Hindlimb muscle (tissue), 1 donor: Measurements from ENCODE around the gene CFAP299. TPM values are rescaled to one million over a fixed set of nuclear protein-coding genes. Genes with fewer than 3 reads are reported as not detected.
"Not testable (repeated sequence)": the region's sequence is repeated elsewhere in the genome, so short reads cannot be mapped to it uniquely, and the experiment has no call there.

Source experiments
- DNase-seq: peaks from one replicate; pipeline ENCODE4 v3.0.0-alpha.2; 2013
- polyA plus RNA-seq: library from polyadenylated mRNA; unstranded; fragments of 120-200 nt; gene quantifications from one replicate; pipeline ENCODE4 v1.2.1, GENCODE V29; 2013; ENCODE audit not compliant: insufficient read length

CFAP299 gene
- polyA plus RNA-seq, result 0.32 TPM

GRCh38 chr4:80335554-80336358, at the start of gene CFAP299:
Gene CFAP299 (plus strand): TSS chr4:80335730.
- DNase-seq, result peak; percentile 88

- DNase-seq, result no peak
These were observed 49.1 kb upstream of the CFAP299 start for GRCh38 chr4:80286451-80286850.

GRCh38 chr4:80290665-80291064, 44.9 kb upstream of the CFAP299 start:
- DNase-seq, result not testable (repeated sequence)

- DNase-seq, result no peak
These were observed 41.3 kb upstream of the CFAP299 start for GRCh38 chr4:80294206-80294605.

GRCh38 chr4:80295336-80295735, 40.2 kb upstream of the CFAP299 start:
- no peak for DNase-seq

- DNase-seq, result no peak
These were observed 39.7 kb upstream of the CFAP299 start for GRCh38 chr4:80295826-80296225.

GRCh38 chr4:80301884-80302283, 33.6 kb upstream of the CFAP299 start:
- no peak for DNase-seq

GRCh38 chr4:80302616-80303223, 32.8 kb upstream of the CFAP299 start:
- no peak for DNase-seq

GRCh38 chr4:80305466-80305865, 30.1 kb upstream of the CFAP299 start:
- DNase-seq, result no peak

- no peak for DNase-seq
These were observed 29.3 kb upstream of the CFAP299 start for GRCh38 chr4:80306260-80306659.

GRCh38 chr4:80307183-80307735, 28.3 kb upstream of the CFAP299 start:
- no peak for DNase-seq

- DNase-seq, result no peak
These were observed 27.6 kb upstream of the CFAP299 start for GRCh38 chr4:80307774-80308465.

GRCh38 chr4:80308466-80308822, 27.1 kb upstream of the CFAP299 start:
- DNase-seq, result no peak

GRCh38 chr4:80309294-80310004, 26.1 kb upstream of the CFAP299 start:
- DNase-seq, result no peak

- DNase-seq, result no peak
These were observed 24.4 kb upstream of the CFAP299 start for GRCh38 chr4:80311130-80311529.

- no peak for DNase-seq
These were observed 23.4 kb upstream of the CFAP299 start for GRCh38 chr4:80312124-80312523.

- no peak for DNase-seq
These were observed 21.9 kb upstream of the CFAP299 start for GRCh38 chr4:80313627-80314026.

GRCh38 chr4:80315848-80316247, 19.7 kb upstream of the CFAP299 start:
- not testable (repeated sequence) for DNase-seq

- DNase-seq, result no peak
These were observed 14.2 kb upstream of the CFAP299 start for GRCh38 chr4:80321341-80321740.

- DNase-seq, result no peak
These were observed 13.8 kb upstream of the CFAP299 start for GRCh38 chr4:80321776-80322175.

- DNase-seq, result no peak
These were observed 12.8 kb upstream of the CFAP299 start for GRCh38 chr4:80322716-80323115.

GRCh38 chr4:80324171-80324570, 11.4 kb upstream of the CFAP299 start:
- DNase-seq, result no peak

- DNase-seq, result no peak
These were observed 3.8 kb upstream of the CFAP299 start for GRCh38 chr4:80331693-80332092.
